ENCODE data around the gene KIAA1328. TPM values are rescaled to one million over a fixed set of nuclear protein-coding genes. Genes with fewer than 3 reads are reported as not detected.
"Not testable (repeated sequence)": the region's sequence is repeated elsewhere in the genome, so short reads cannot be mapped to it uniquely, and the experiment has no call there.

Gene KIAA1328
- total RNA-seq, 2 experiments from 2014 or later: 5.5 to 6.5 TPM

GRCh38 chr18:36871801-36872200 is 42.9 kb downstream of the KIAA1328 start:
- POLR2A ChIA-PET: no interaction called here

GRCh38 chr18:36872329-36872728 is 43.4 kb downstream of the KIAA1328 start:
- POLR2A ChIA-PET: no interaction called here
- CTCF ChIA-PET: no interaction called here

More at GRCh38 chr18:36871801-36872200, 42.9 kb downstream of the KIAA1328 start:
- CTCF ChIA-PET: no interaction called here

GRCh38 chr18:36873826-36874225 is 44.9 kb downstream of the KIAA1328 start:
- CTCF ChIA-PET, POLR2A ChIA-PET: not testable (repeated sequence)

GRCh38 chr18:36879796-36880195 is 50.9 kb downstream of the KIAA1328 start:
- CTCF ChIA-PET, POLR2A ChIA-PET: not testable (repeated sequence)

GRCh38 chr18:36885981-36886380 is 57.1 kb downstream of the KIAA1328 start:
- CTCF ChIA-PET: no interaction called here
- POLR2A ChIA-PET: no interaction called here

- POLR2A ChIA-PET: no interaction called here
- CTCF ChIA-PET: no interaction called here
Observed at GRCh38 chr18:36887114-36887513, 58.2 kb downstream of the KIAA1328 start.

GRCh38 chr18:36887864-36888263 is 58.9 kb downstream of the KIAA1328 start:
- CTCF ChIA-PET: no interaction called here
- POLR2A ChIA-PET: no interaction called here

- ChIA-PET CTCF (no interaction called here), POLR2A (no interaction called here)
Observed at GRCh38 chr18:36888778-36889177, 59.9 kb downstream of the KIAA1328 start.

GRCh38 chr18:36889321-36889720 is 60.4 kb downstream of the KIAA1328 start:
- CTCF ChIA-PET: no interaction called here
- POLR2A ChIA-PET: no interaction called here

- POLR2A ChIA-PET: no interaction called here
- CTCF ChIA-PET: no interaction called here
Observed at GRCh38 chr18:36889742-36890141, 60.8 kb downstream of the KIAA1328 start.

- CTCF ChIA-PET: no interaction called here
Observed at GRCh38 chr18:36890598-36890997, 61.7 kb downstream of the KIAA1328 start.

GRCh38 chr18:36893227-36893626 is 64.3 kb downstream of the KIAA1328 start:
- ChIA-PET CTCF (interaction anchor here (0.7 kb wide), 1 partner anchor 571 kb away, joined by 3 read pairs; no protein-coding TSS in a partner anchor), POLR2A (no interaction called here)

More at GRCh38 chr18:36890598-36890997, 61.7 kb downstream of the KIAA1328 start:
- POLR2A ChIA-PET: no interaction called here

- POLR2A ChIA-PET: no interaction called here
- CTCF ChIA-PET: no interaction called here
Observed at GRCh38 chr18:36895606-36896005, 66.7 kb downstream of the KIAA1328 start.

- CTCF ChIA-PET: no interaction called here
- POLR2A ChIA-PET: no interaction called here
Observed at GRCh38 chr18:36897253-36897652, 68.3 kb downstream of the KIAA1328 start.

- CTCF ChIA-PET: interaction anchor here (0.7 to 1.0 kb wide), 2 partner anchors 70 to 164 kb away, joined by 3 to 4 read pairs; partner anchors contain the start of genes KIAA1328 and TPGS2
- POLR2A ChIA-PET: interaction anchor here (1.0 kb wide), 1 partner anchor 70 kb away, joined by 3 read pairs; the partner anchor contains the start of genes KIAA1328 and TPGS2
Observed at GRCh38 chr18:36899289-36899688, 70.4 kb downstream of the KIAA1328 start.

- CTCF ChIA-PET: no interaction called here
- POLR2A ChIA-PET: no interaction called here
Observed at GRCh38 chr18:36900466-36900865, 71.5 kb downstream of the KIAA1328 start.

GRCh38 chr18:36901277-36901701 is 72.4 kb downstream of the KIAA1328 start:
- ChIA-PET POLR2A (no interaction called here), CTCF (interaction anchor here (0.9 kb wide), 1 partner anchor 69 kb away, joined by 3 read pairs; no protein-coding TSS in a partner anchor)

- POLR2A ChIA-PET: no interaction called here
- CTCF ChIA-PET: no interaction called here
Observed at GRCh38 chr18:36903215-36903928, 74.4 kb downstream of the KIAA1328 start.

- CTCF ChIA-PET: no interaction called here
- POLR2A ChIA-PET: no interaction called here
Observed at GRCh38 chr18:36905571-36905970, 76.6 kb downstream of the KIAA1328 start.

GRCh38 chr18:36909282-36909681 is 80.4 kb downstream of the KIAA1328 start:
- CTCF ChIA-PET, POLR2A ChIA-PET: not testable (repeated sequence)

GRCh38 chr18:36912887-36913286 is 84.0 kb downstream of the KIAA1328 start:
- POLR2A ChIA-PET: no interaction called here
- CTCF ChIA-PET: no interaction called here

GRCh38 chr18:36917907-36918306 is 89.0 kb downstream of the KIAA1328 start:
- ChIA-PET POLR2A (no interaction called here), CTCF (no interaction called here)

Data from activated CD8-positive, alpha-beta memory T cell treated with anti-CD3 and anti-CD28 coated beads for 36 hours (primary cell).